Activated T-helper 1 cell treated with anti-CD3 and anti-CD28 coated beads, Interleukin-12 subunit alpha, Interleukin-12 subunit beta, Interleukin-2, Interleukin-4 antibody, amounts not matched to agents 30 ng/mL and 10 ng/mL and 1 ng/mL, durations not matched to agents 14 hours and 24 hours and 36 hours (primary cell): ENCODE results near the gene EPHX1. TPM values are rescaled to one million over a fixed set of nuclear protein-coding genes. Genes with fewer than 3 reads are reported as not detected.
"Not testable (repeated sequence)": the region's sequence is repeated elsewhere in the genome, so short reads cannot be mapped to it uniquely, and the experiment has no call there.

Experiments used
- DNase-seq: peaks from one replicate; pipeline ENCODE4 v3.0.0; 2021; ENCODE audit warnings: low spot score
- H3K27ac Mint-ChIP-seq: one replicate; pipeline ENCODE4 v1.8.0; 2021; ENCODE audit warnings: mild to moderate bottlenecking, mixed read lengths
- H3K27me3 Mint-ChIP-seq: one replicate; pipeline ENCODE4 v1.8.0; 2022; ENCODE audit warnings: mild to moderate bottlenecking, moderate library complexity, mixed read lengths; ENCODE audit not compliant: insufficient read depth
- H3K36me3 Mint-ChIP-seq: one replicate; pipeline ENCODE4 v1.8.0; 2021; ENCODE audit warnings: low read depth, mixed read lengths
- H3K4me1 Mint-ChIP-seq: one replicate; pipeline ENCODE4 v1.8.0; 2021; ENCODE audit warnings: low read depth, mixed read lengths
- H3K4me3 Mint-ChIP-seq: one replicate; pipeline ENCODE4 v1.8.0; 2021; ENCODE audit warnings: mild to moderate bottlenecking, moderate library complexity, mixed read lengths
- H3K9me3 Mint-ChIP-seq: one replicate; pipeline ENCODE4 v1.8.0; 2021; ENCODE audit warnings: mixed read lengths
- intact Hi-C: fragments of 100-400 bp; cut with micrococcal nuclease; formaldehyde crosslinking; loops from one replicate; pipeline ENCODE4 v1.15.1; 2024
- total RNA-seq: library from RNA; stranded (reverse); gene quantifications from 2 replicates; pipeline ENCODE4 v1.2.3, GENCODE V29; 2022

The EPHX1 gene
- total RNA-seq, 1 donor from 2014 or later, result 1.6 TPM

DNA sequence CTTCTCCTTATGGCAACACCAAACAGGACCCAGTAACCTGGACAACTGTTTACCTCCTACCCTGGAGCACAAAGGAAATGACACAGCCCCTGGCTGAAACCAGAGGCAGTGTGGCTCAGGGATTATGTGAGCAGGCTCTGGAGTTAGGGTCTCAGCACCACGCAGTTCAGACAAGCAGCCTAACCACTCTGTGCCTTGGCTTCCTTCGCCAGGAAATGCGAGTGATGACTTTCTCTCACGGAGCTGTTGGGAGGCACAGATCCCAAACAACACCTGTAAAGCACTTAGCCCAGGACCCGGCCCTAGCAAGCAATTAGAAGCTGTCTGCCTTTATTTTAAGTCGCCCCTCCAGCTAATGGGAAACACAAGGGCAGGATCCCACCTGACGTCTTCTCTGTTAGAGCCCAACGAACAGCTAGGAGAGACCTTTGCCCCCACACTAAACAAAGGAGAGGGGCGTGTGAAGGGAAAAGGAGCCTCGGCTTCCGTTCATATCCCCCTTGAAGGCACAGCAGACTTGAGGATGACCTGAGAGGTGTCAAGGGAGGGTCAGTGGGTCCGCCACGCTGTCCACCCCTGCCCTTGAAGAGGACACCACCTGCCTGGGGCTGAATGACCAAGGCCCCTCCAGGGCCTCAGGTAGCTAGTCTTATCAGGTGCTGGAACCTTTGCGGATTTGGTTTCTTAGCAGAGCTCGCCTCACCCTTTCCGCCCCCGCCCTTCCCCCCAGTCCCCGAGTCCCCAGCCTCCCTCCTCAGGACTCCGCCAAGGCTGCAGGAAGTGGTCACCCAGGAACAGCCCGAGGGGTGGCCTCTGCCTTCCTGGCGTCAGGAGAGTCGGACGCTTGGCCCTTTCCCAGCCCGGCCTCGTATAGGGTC, 71.4 kb downstream of the EPHX1 start:
- H3K27ac Mint-ChIP-seq, result peak overlapping the region; percentile 77
- DNase-seq, result peak; percentile 31
- peaks cover 16% of the 10 kb centered on the region for H3K27me3 Mint-ChIP-seq
- H3K4me3 Mint-ChIP-seq, result peak overlapping the region; percentile 86
- no peaks in the 10 kb centered on the region for H3K9me3 Mint-ChIP-seq
- H3K36me3 Mint-ChIP-seq, result peaks cover 18% of the 10 kb centered on the region
- intact Hi-C loops, result loop anchor here (1.0 kb wide), 3 partner anchors 15 to 104 kb away; partner anchors contain the start of gene SRP9
- H3K4me1 Mint-ChIP-seq, result peaks cover 55% of the 10 kb centered on the region

DNA sequence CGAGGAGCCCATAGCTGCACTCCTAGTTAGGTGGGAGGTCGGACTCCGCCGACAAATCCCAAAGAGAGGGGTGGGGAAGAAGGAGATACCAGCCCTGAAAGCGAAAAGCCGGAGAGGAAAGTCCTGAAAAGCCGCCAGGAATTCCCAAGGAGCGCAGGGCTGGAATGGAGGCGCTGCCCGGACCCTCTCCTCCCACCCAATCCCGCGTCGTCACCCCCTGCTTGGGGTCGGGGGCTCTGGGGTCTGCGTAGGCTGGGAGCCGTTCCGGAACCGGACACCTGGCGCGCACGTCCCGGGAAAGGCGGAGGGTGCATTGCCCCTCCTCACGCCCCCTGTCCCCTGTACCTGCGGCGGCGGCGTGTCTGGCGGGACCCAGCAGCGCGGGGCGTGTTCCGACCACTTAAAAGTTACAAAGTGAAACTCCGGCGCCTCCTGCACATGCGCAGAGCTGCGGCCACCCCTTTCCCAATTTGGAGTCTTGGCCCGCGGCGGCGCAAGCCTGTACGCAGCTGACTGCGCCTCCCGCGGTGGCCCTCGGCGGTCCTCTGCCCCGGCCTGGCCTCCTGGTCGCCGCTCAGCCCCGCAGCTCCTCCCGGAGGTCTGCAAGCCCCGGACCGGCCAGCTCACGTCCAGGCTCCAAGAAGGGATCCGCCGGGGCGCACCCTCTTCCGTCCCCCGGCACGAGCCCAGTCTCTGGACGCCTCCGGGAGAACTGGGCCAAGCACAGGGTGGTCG, 72.2 kb downstream of the EPHX1 start, which contains the start of gene TMEM63A:
TSS of gene TMEM63A (minus strand) at position 422 of the 735 bp plus-strand sequence. CDS start 4,800 bp downstream, outside the sequence.
- intact Hi-C loops, result loop anchor here (1.0 to 2.0 kb wide), 6 partner anchors 15 to 117 kb away; partner anchors contain the start of genes PYCR2, SDE2 and SRP9
- H3K4me1 Mint-ChIP-seq, result peaks cover 52% of the 10 kb centered on the region
- peaks cover 19% of the 10 kb centered on the region for H3K27me3 Mint-ChIP-seq

DNA sequence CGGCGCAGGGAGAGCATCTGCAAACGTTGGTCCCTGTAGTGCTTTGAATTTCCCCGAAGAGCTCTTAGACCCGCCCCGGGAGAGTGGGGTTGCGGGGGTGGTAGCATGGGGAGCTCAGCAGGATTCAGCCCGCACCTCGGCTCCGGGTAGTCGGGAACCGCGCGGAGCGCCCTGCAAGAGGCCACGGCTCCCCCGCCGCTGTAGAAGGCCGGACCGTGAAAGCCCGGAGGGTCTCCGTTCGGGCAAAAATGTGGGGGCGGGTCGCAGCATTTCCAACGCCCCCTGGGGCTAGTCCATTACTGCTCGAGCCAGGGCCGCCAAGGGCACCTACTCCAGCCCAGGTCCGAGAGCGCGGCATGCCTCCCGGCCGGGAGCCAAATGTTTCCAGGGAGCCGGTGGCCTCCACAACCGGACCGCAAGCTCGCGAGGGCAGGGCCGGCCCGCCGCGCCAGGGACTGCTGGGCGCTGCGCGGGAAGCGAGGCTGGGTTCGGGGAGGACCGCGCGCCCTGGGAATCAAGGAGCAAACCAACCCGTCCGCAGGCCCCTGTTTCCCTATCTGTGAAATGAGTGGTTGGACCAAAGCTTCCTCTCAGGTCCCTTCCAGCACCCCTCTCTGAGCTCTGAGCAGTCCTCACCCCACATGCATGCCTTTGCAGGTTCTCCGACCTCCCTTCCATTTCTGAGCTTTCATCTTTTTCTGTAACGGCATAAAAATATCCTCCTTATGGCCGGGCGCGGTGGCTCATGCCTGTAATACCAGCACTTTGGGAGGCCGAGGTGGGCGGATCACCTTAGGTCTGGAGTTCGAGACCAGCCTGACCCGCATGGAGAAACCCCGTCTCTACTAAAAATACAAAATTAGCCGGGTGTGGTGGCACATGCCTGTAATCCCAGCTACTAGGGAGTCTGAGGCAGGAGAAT, 73.0 kb downstream of the EPHX1 start:
- H3K4me1 Mint-ChIP-seq, result peaks cover 43% of the 10 kb centered on the region
- intact Hi-C loops, result loop anchor here (1.0 to 2.0 kb wide), 3 partner anchors 14 to 116 kb away; partner anchors contain the start of genes PYCR2 and SDE2
- H3K4me3 Mint-ChIP-seq, result peak overlapping the region; percentile 86
- DNase-seq, result peak; percentile 9
- H3K27ac Mint-ChIP-seq, result peak overlapping the region; percentile 76
- H3K36me3 Mint-ChIP-seq, result peaks cover 8% of the 10 kb centered on the region
- peaks cover 19% of the 10 kb centered on the region for H3K27me3 Mint-ChIP-seq
- no peaks in the 10 kb centered on the region for H3K9me3 Mint-ChIP-seq

More for the DNA sequence above, 72.2 kb downstream of the EPHX1 start, which contains the start of gene TMEM63A:
- Mint-ChIP-seq H3K4me3 (peak within 1 kb of the TSS; percentile 86), H3K27ac (peak within 1 kb of the TSS; percentile 77), H3K36me3 (peaks cover 13% of the 10 kb centered on the region), H3K9me3 (no peaks in the 10 kb centered on the region)
- DNase-seq, result peak; percentile 82

DNA sequence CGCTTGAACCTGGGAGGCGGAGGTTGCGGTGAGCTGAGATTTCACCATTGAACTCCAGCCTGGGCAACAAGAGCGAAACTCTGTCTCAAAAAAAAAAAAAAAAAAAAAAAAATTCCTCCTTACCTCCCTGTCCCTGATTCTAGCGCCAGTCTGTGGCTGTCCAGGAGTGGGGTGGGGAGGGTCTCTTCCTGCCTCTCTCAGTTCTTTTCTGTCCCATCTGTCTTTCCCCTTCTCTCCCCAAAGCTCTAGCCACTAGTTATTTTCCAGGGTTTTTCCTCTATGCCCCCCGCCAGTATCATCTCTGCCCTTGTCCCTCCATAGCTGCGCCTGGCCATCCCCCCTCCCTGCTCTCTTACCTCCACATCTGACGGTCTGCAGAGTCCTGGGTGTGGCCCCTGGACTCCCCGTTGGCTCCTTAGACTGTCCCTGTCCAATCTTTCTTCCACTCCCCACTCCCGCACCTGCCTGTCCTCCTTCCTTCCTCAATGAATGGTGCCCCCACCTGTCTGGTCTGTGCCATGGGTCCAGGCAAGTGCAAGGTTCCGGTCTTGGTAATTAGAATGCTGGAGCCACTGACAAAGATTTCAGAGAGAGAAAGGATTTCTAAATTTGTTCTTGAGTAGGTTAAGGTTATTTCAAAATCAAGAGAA, 73.8 kb downstream of the EPHX1 start:
- Mint-ChIP-seq H3K9me3 (no peaks in the 10 kb centered on the region), H3K36me3 (peaks cover 2% of the 10 kb centered on the region), H3K4me3 (peak overlapping the region; percentile 86), H3K27ac (peak overlapping the region; percentile 58), H3K27me3 (peaks cover 20% of the 10 kb centered on the region), H3K4me1 (peaks cover 36% of the 10 kb centered on the region)
- intact Hi-C loops, result loop anchor here (2.0 kb wide), 1 partner anchor 115 kb away; the partner anchor contains the start of gene SDE2
- no peak for DNase-seq

DNA sequence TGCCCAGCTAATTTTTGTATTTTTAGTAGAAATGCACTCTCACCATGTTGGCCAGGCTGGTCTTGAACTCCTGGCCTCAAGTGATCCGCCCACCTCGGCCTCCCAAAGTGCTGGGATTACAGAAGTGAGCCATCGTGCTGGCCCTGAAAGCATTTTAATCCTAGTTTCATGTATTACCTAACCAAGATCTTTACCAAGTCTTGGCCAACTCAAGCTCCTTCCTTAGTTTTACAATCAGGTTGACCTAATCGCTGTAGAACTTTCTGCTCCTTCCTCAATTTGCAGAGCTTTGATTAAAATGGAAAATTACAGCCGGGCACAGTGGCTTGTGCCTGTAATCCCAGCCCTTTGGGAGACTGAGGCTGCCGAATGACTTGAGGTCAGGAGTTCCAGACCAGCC, 75.4 kb downstream of the EPHX1 start:
- DNase-seq, result no peak
- H3K27me3 Mint-ChIP-seq, result peaks cover 20% of the 10 kb centered on the region
- H3K4me1 Mint-ChIP-seq, result peaks cover 21% of the 10 kb centered on the region
- H3K27ac Mint-ChIP-seq, result no peak overlapping the region
- H3K9me3 Mint-ChIP-seq, result no peaks in the 10 kb centered on the region
- intact Hi-C loops, result no loop called here
- H3K4me3 Mint-ChIP-seq, result no peak overlapping the region
- peaks cover 2% of the 10 kb centered on the region for H3K36me3 Mint-ChIP-seq

DNA sequence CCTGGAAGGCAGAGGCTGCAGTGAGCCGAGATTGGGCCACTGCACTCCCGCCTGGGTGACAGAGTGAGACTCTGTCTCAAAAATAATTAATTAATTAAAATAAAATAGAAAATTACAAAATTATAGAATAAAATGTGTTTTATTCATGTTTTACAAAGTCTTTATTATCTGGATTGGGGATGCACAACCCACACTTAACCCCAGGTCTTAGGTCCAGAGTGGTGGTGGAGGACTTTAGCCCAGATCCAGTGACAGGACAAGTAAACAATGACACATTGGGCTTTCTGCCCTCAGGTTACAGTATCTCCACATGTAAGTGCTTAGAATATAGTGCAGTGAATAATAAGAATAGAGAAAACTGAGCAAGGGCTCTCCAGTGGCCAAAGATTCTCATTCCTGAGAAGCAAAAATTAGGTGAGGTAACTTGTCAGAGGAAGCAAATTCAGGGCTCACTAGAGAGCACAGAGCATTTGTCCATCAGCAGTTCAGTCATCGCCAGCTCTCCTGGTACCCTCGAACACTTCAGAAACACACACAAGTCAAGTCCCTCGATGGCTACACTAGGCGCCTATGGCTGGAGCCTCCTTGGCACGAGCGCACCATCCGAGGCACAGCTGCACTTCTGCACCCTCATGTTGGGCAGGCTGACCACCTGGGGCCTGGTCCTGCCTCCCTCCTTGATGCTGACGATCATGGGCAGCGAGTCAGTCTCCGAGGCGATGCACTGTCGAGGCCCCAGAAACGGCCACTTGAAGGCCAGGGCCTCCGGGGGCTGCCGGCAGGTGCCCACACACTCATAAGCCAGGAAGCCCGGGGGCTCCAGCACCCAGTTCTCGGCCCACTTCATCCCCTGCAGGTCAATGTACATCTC, 76.5 kb downstream of the EPHX1 start:
- Mint-ChIP-seq H3K27ac (no peak overlapping the region), H3K4me1 (peaks cover 15% of the 10 kb centered on the region), H3K9me3 (no peaks in the 10 kb centered on the region), H3K4me3 (no peak overlapping the region), H3K36me3 (peaks cover 2% of the 10 kb centered on the region), H3K27me3 (peaks cover 23% of the 10 kb centered on the region)
- intact Hi-C loops, result no loop called here
- no peak for DNase-seq

GRCh38 chr1:225887030-225887314, 77.0 kb downstream of the EPHX1 start:
- no peak for DNase-seq
- Mint-ChIP-seq H3K36me3 (peaks cover 2% of the 10 kb centered on the region), H3K27me3 (peaks cover 26% of the 10 kb centered on the region), H3K27ac (no peak overlapping the region), H3K4me1 (peaks cover 20% of the 10 kb centered on the region), H3K9me3 (no peaks in the 10 kb centered on the region), H3K4me3 (no peak overlapping the region)
- intact Hi-C loops, result no loop called here

DNA sequence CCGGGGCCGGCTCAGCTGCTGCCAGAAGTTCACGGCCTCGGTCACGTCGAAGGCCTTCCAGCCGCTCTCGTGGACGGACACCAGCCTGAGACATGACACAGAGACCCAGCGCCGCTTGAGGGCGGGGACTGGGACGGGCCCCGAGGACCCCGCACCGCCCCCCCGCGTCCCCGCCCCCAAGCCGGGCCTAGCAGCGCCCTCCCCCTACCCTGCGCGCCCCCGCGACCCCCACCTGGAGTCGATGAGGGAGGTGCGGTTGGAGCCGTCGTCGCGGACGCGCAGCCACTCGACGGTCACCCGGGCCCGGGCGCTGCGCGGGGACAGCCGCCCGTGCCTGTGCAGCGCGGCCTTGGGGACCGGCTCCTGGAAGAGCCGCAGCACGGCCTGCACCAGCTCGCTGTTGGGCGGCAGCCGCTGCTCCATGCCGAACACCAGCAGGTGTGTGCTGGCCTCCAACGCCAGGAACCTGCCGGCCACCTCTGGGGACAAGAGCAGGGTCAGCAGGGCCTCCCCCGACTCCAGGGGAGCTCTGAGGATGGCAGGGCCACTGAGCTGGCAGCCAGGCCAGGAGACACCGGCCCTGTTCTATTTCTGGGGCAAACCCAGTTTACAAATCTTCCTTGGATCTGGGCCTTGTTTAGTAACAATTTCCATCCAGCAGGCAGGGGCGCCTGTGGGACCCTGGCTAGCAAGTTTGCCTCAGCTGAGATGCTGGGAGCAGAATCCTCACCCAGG, 77.8 kb downstream of the EPHX1 start:
- Mint-ChIP-seq H3K27me3 (peaks cover 29% of the 10 kb centered on the region), H3K4me1 (peaks cover 20% of the 10 kb centered on the region)
- H3K36me3 Mint-ChIP-seq, H3K4me3 Mint-ChIP-seq, DNase-seq, H3K9me3 Mint-ChIP-seq, H3K27ac Mint-ChIP-seq, intact Hi-C loops: not testable (repeated sequence)

DNA sequence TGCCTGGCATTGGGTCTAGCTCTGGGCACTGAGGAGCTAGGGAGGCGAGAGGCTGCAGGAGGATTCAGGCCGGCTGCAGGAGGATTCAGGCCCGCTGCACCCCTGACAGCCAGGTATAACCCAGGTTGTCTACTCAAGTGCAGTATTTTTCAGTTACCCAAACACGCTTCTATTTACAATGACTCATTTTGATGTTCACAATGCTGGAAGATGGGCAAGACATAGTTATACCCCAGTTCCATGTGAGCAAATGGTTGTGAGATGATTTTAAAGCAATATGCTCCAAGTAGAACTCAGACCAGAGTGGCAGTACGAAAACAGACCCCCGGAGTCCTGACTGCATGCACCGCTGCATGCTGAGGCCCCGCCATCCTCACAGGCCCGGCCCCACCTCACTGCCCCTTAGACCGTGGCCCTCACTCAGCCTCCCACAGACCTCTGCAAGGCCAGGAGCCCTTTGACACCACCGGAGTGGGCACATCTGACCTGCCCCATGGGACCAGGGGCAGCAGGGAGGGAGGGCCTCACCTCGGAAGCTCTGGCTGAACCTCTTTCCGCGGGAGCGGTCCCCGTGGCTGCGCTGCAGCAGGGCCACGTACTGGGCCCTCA, 78.5 kb downstream of the EPHX1 start:
- H3K27ac Mint-ChIP-seq, result no peak overlapping the region
- intact Hi-C loops, result no loop called here
- no peak for DNase-seq
- no peak overlapping the region for H3K4me3 Mint-ChIP-seq
- H3K36me3 Mint-ChIP-seq, result peaks cover 2% of the 10 kb centered on the region
- no peaks in the 10 kb centered on the region for H3K9me3 Mint-ChIP-seq
- peaks cover 16% of the 10 kb centered on the region for H3K4me1 Mint-ChIP-seq
- H3K27me3 Mint-ChIP-seq, result peaks cover 30% of the 10 kb centered on the region

DNA sequence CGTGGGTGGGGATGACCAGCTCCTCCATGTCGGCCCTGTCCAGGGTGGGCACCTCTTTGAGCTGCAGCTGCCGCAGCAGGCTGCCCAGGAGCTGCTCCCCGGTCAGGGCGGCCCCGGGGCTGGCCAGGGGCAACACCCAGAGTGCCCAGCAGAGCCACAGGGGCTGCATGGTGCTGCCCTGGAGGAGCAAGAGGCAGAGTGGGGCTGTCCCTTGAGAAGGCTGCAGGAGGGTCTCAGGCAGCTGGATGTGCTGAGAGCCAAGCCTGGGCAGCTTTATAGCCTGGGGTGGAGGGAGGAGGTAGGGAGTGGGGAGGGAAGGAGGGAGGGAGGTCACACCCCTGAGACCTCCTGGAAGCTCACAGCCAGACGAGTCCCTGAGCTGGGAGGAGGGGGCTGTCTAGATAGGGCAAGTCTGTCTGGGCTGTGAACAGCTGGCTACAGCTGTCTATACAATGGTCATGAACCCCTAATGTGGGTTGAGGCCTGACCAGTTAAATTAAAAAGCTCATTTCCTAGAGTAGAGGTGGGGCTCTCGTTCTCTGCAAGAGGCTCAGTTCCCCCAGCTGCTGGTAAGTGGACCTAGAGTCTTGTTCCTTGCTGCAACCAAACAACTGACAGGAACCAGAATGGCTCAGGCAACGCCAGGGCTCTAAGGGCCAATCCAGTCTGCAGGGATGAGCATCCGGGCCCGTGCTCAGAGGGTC, 79.1 kb downstream of the EPHX1 start, which contains the start of gene LEFTY1:
TSS of gene LEFTY1 (minus strand) at position 249 of the 704 bp plus-strand sequence. CDS start at position 169, 80 bp downstream.
- Mint-ChIP-seq H3K27me3 (peaks cover 32% of the 10 kb centered on the region), H3K4me3 (no peak within 1 kb of the TSS), H3K36me3 (no peaks in the 10 kb centered on the region), H3K27ac (no peak within 1 kb of the TSS), H3K4me1 (peaks cover 14% of the 10 kb centered on the region), H3K9me3 (no peaks in the 10 kb centered on the region)
- intact Hi-C loops, result no loop called here
- DNase-seq, result no peak
